ENCODE measurements around the gene PIGX. TPM values are rescaled to one million over a fixed set of nuclear protein-coding genes. Genes with fewer than 3 reads are reported as not detected.

Gene PIGX
- total and polyA plus RNA-seq, 3 experiments from 2014 or later: 38.7 to 50.5 (median 49.0) TPM

Other genes starting within 250 kb of the PIGX start
- 10 to 100 TPM; 29.8 to 31.1 TPM for gene RNF168, start 208.6 kb upstream of the PIGX start, total RNA-seq
- 12.9 TPM for gene RNF168, start 208.6 kb upstream of the PIGX start, polyA plus RNA-seq
- gene SMCO1, start 197.0 kb upstream of the PIGX start, total RNA-seq: not detected
- not detected for gene SMCO1, start 197.0 kb upstream of the PIGX start, polyA plus RNA-seq
- 10 to 100 TPM; 26.7 to 28.8 TPM for gene WDR53, start 143.8 kb upstream of the PIGX start, total RNA-seq
- gene WDR53, start 143.8 kb upstream of the PIGX start, polyA plus RNA-seq: 21.5 TPM
- gene FBXO45, start 143.7 kb upstream of the PIGX start, total RNA-seq: 10 to 100 TPM; 29.3 to 30.1 TPM
- gene FBXO45, start 143.7 kb upstream of the PIGX start, polyA plus RNA-seq: 5.6 TPM
- gene NRROS, start 72.7 kb upstream of the PIGX start, total RNA-seq: 10 to 100 TPM; 15.6 to 17.0 TPM
- gene NRROS, start 72.7 kb upstream of the PIGX start, polyA plus RNA-seq: 3.5 TPM
- 1 to 10 TPM; 7.3 to 7.4 TPM for gene CEP19, start 127 bp upstream of the PIGX start, total RNA-seq
- 7.4 TPM for gene CEP19, start 127 bp upstream of the PIGX start, polyA plus RNA-seq
- gene PAK2, start 27.5 kb downstream of the PIGX start, total RNA-seq: 10 to 100 TPM; 81.2 to 85.4 TPM
- 38.0 TPM for gene PAK2, start 27.5 kb downstream of the PIGX start, polyA plus RNA-seq
- 10 to 100 TPM; 39.6 to 40.9 TPM for gene SENP5, start 155.5 kb downstream of the PIGX start, total RNA-seq
- gene SENP5, start 155.5 kb downstream of the PIGX start, polyA plus RNA-seq: 9.6 TPM
- gene NCBP2, start 230.2 kb downstream of the PIGX start, total RNA-seq: 100 to 1,000 TPM; 127 to 131 TPM
- 70.7 TPM for gene NCBP2, start 230.2 kb downstream of the PIGX start, polyA plus RNA-seq

Measured in CD8-positive, alpha-beta memory T cell (primary cell).